H7 (cell line): ENCODE data around the gene MYO3A. TPM values are rescaled to one million over a fixed set of nuclear protein-coding genes. Genes with fewer than 3 reads are reported as not detected.
A peak's percentile ranks its signal among the peaks of the same experiment; 100 is the strongest.

Experiments
- DNase-seq: peaks from one replicate; pipeline ENCODE4 v3.0.0; 2012
- H3K27me3 ChIP-seq: 2 replicates; pipeline ENCODE4 v1.6.0; 2011; ENCODE audit warnings: mild to moderate bottlenecking, low read length; ENCODE audit not compliant: control insufficient read depth, insufficient read depth
- H3K36me3 ChIP-seq: replicated peaks from 2 replicates; pipeline ENCODE4 v1.5.1; 2011; ENCODE audit warnings: low read length; ENCODE audit not compliant: control insufficient read depth, insufficient read depth
- H3K4me3 ChIP-seq: 2 replicates; pipeline ENCODE4 v1.5.1; 2011; ENCODE audit warnings: low read depth, mild to moderate bottlenecking, control low read depth, low read length, moderate library complexity; ENCODE audit not compliant: insufficient read depth
- total RNA-seq: library from RNA; depleted of rRNA; stranded (reverse); fragments of >200 nt; shearing (Covaris generic); gene quantifications from 2 replicates; pipeline ENCODE4 v1.2.3, GENCODE V29; 2014

The MYO3A gene
- total RNA-seq, 1 experiment from 2014 or later = 4.9 TPM

DNA sequence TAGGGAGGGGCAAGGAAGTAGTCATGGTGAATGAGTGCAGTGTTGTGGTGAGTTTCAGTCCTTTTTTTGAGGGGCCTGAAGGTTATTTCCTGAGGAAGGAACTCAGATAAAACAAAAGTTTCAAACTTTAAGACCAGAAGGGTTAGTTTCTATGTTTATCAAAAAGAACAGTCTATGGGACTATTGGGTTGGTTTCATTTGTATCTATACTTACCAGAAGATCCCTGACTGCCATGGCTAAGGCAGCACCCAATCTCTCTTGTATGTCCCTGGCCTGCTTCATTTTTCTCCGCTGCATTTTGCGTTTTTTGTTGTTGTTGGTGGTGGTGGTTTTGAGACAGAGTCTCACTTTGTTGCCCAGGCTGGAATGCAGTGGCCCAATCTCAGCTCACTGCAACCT, 263.2 kb downstream of the MYO3A start:
- DNase-seq = no peak
- no peaks in the 10 kb centered on the region for H3K27me3 ChIP-seq
- no peak overlapping the region for H3K4me3 ChIP-seq
- H3K36me3 ChIP-seq = no peaks in the 10 kb centered on the region

DNA sequence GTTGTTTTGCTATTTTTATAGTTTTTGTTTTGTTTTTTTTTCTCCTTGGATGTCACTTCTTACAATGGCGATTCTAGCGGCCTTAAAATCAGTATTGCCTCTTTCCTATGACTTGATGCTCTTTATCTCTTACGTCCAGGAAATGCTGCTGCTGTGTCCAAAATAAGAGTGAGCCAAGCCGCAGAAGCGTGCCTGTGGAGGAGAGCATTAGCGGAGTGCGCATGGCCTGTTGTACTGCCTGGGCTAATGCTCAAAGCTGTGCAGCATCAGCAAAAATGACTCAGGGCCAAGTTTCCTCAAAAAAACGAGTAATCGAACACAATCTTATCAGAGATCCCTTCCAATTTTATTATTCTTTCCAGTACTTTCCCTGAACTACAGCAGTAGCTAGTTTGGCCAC, 264.1 kb downstream of the MYO3A start:
- no peaks in the 10 kb centered on the region for H3K27me3 ChIP-seq
- DNase-seq = no peak
- H3K36me3 ChIP-seq = no peaks in the 10 kb centered on the region
- no peak overlapping the region for H3K4me3 ChIP-seq

DNA sequence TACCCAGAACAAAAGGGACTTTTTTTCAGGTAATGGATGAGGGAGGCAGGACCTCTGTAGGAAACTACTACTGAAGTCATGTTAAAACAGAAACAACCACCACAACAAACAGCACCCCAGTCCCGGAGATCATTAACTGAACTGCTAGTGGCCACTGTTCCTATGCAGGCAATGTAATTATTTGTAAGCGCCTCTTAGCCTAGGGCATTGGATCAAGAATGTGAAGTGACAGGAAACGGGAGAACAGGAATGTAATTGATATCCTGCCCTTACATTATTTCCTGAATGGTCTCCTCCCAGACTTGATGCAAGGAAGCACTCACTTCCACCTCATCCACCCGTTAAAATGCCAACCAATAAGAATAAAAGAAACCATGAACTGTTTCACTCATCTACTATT, 265.8 kb downstream of the MYO3A start:
- H3K4me3 ChIP-seq = no peak overlapping the region
- H3K36me3 ChIP-seq = no peaks in the 10 kb centered on the region
- H3K27me3 ChIP-seq = no peaks in the 10 kb centered on the region
- no peak for DNase-seq

DNA sequence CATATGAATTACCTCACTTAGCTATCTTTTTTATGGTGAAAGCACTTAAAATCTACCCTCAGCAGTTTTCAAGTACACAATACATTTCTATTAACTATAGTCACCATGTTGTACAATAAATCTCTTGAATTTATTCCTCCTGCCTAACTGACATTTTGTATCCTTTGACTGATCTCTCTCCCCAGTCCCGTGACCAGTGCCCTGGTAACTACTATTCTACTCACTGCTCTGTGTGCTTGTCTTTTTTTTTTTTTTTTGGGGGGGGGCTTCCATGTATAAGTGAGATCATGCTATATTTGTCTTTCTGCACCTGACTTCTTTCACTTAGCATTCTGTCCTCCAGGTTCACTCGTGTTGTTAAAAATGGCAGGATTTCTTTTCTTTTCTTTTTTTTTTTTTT, 271.2 kb downstream of the MYO3A start:
- Histone ChIP-seq H3K4me3 (no peak overlapping the region), H3K36me3 (no peaks in the 10 kb centered on the region), H3K27me3 (peaks cover 5% of the 10 kb centered on the region; the same call in 1 of the 2 replicates)
- DNase-seq = no peak

DNA sequence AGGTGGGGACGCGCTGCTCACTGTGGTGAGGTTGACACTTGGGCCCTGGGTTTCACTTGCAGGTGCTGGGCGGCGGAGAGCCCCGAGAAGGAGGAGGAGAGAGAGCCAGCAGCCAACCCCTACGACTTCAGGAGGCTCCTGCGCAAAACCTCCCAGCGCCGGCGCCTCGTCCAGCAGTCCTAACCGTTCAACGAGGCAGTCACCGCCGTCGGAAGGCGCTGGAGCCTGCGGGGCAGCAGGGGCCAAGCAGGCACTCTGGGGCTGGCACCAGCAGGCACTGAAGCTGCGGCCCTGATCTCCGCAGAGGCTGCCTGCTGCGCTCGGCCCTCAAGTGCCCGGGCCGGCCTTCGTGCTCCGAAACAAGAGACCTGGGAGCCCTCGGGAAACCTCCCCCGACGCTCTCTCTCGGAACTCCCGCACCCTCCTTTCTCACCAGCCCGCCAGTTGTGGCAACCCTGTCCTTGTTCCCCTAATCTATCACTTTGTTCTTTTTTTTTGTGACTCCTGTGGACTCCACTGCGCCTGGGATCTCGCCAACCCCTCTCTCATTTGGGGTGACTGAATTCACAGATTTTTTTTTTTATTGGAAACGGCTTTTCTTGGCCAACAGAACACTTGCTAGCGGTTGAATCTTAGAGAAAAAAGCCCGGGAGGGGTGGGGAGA, 277.9 kb downstream of the MYO3A start:
- DNase-seq = peak; percentile 70
- Histone ChIP-seq H3K27me3 (peaks cover 66% of the 10 kb centered on the region), H3K4me3 (peak overlapping the region; percentile 19; the same call in 1 of the 2 replicates), H3K36me3 (no peaks in the 10 kb centered on the region)

DNA sequence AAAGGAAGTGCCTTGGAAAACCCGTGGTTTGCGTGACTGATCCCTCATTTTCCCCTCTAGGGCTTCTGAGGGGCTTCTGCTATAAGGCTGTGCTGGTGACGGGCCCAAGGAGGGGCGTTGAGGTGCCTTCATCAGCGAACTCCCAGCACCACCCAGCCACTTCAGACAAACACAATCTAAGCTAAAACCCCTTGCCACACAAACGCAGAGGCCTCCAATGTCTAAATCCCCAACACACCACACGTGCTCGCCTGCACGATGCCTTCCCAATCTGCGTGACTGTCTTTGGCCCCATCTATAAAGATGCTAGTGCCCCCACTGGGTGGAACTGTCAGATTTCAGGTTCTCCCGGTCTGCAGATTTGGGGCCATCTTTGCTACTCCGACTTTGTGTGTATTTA, 278.5 kb downstream of the MYO3A start:
- no peaks in the 10 kb centered on the region for H3K36me3 ChIP-seq
- peaks cover 72% of the 10 kb centered on the region for H3K27me3 ChIP-seq
- DNase-seq = peak; percentile 26
- no peak overlapping the region for H3K4me3 ChIP-seq

DNA sequence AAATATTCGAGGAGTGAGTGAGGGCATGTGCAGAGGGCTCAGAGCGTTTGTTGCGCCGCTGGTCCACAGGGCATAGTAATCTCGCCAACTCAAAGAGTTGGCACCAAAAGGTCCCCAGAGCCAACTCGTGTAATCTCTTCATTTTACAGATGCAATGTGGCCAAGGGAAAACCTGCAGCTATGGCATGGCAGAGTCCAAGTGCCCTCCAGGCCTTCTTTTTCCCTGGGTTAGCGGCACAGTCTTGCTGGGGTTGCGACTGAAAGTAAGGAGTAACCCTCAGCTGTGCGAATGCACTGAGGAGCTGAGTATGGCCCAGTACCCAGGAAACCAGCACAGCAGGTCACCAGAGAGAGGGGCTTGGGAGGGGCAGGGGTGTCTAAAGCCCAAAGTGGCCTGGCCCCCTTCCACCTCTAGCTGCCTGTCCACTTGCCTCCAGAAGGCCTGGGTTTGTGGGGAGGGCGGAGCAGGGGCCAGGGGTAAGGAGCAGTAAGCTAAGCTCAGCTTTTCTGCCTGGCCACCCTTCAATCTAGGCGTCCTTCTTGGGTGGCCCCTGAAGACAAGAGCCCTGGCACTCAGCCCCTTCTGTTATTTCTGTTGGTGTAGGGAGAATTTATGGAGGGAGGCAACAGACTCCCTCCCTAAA, 279.2 kb downstream of the MYO3A start:
- H3K36me3 ChIP-seq = no peaks in the 10 kb centered on the region
- peak; percentile 55 for DNase-seq
- no peak overlapping the region for H3K4me3 ChIP-seq
- peaks cover 80% of the 10 kb centered on the region for H3K27me3 ChIP-seq

DNA sequence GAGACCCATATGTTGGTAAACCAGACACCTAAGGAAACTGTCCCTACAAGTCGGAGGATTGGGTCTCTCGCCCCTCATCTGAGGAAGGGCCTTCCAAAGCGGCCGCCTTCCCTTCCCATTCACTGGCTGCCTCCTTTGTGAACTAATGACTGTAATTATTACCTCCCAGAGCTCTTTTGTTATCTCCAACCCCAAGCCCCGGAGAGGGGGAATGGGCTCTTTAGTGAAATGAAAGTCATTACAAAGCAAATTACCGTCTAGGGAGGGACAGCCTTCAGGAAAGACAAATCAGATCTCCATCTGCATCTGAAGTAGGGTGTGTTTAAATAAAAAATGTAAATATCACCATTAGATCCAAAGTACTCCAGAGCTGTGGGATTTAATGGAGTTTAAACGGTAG, 280.0 kb downstream of the MYO3A start:
- H3K4me3 ChIP-seq = no peak overlapping the region
- no peaks in the 10 kb centered on the region for H3K36me3 ChIP-seq
- DNase-seq = peak; percentile 73
- peaks cover 87% of the 10 kb centered on the region for H3K27me3 ChIP-seq

DNA sequence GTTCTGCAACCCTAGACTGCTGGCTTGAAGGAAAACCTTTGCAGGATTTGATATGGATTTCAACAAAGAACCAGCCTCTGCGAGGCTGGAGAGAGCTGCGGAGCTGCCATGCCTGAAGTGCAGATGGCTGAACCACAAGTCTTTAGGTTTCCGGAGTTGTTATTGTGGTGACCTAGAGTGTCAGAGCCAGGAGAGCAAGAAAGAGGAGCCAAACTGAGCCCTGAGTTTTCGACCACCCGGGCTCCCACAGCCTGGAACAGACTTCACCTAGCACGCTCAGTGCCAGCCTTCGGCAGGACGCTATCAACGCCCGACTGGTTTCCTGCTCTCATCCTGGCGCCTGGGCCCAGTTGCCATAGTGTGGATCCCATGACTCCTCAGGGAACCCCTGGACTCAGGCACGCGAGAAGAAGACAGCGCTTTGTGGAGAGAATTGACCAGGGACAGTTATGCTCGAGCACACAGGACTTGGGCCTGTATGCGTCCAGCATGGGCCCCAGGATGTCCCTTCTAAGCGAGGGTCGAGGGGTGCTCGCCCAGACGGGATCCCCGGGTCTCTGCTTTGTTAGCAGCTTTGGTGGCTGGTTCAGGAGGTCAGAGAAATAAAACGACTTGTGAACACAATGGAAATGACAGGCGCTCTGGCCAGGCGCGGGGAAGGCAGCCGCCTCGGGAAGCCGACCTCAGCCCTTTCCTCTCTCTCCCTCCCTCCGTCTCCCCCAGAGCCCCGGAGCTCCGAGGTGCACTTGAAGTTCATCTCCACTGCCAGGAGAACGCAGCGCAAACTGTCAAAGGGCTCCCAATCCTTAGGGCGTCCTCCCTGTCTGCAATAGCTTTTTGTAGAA, 280.7 kb downstream of the MYO3A start:
- Histone ChIP-seq H3K4me3 (peak overlapping the region; percentile 51), H3K36me3 (no peaks in the 10 kb centered on the region), H3K27me3 (peaks cover 93% of the 10 kb centered on the region)
- peak; percentile 63 for DNase-seq

DNA sequence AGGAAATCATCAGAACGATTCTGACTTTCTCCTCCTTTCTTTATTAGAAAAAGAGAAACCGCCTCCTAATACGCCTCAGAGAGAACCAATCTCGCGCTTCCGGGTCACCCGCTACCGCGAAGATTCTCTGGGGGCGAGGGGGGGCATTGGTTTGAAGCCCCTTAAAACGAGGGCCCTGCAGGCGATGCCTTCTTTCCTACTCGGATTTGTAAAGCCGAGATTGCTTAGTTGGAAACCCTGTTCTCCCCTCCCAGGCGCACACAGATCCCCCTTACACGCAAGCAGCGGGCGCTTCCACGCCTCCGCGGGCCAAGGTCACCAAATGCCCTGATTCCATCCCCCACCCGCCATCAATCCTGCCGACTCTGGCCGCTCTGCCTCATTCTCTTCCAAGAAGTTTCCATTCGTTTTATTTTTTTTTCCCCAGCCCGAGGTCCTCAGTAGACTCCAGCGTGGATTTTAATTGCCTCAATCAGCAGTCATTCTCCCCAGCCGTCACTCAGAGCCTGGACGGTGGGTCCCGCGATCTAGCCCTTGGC, 281.4 kb downstream of the MYO3A start:
- no peaks in the 10 kb centered on the region for H3K36me3 ChIP-seq
- H3K27me3 ChIP-seq = peaks cover 90% of the 10 kb centered on the region
- H3K4me3 ChIP-seq = peak overlapping the region; percentile 51
- no peak for DNase-seq

DNA sequence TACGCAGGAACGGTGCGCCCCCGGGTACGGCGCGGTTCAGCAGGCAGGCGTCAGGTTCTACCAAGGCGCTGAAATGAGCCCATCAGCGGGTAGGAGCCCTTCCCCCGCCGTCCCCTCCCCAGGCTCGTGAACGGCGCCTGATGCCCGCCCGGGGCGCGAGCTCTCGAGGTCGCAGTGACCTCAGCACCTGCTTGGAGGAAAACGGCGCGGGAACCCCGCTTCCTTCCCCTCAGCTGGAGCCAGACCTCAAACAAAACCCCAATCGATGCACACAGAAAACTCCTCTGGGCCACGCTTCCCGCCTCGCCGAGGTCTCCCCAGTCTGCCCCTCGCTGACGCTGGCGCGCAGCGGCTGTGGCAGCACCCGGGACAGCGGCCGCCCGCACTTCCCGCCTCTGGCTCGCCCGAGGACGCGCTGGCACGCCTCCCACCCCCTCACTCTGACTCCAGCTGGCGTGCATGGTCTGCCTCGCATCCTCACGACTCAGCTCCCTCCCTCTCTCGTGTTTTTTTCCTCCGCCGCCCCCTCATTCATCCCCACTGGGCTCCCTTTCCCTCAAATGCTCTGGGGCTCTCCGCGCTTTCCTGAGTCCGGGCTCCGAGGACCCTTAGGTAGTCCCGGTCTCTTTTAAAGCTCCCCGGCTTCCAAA, 282.0 kb downstream of the MYO3A start:
- no peaks in the 10 kb centered on the region for H3K36me3 ChIP-seq
- DNase-seq = peak; percentile 93
- peak overlapping the region; percentile 51 for H3K4me3 ChIP-seq
- peaks cover 84% of the 10 kb centered on the region for H3K27me3 ChIP-seq

DNA sequence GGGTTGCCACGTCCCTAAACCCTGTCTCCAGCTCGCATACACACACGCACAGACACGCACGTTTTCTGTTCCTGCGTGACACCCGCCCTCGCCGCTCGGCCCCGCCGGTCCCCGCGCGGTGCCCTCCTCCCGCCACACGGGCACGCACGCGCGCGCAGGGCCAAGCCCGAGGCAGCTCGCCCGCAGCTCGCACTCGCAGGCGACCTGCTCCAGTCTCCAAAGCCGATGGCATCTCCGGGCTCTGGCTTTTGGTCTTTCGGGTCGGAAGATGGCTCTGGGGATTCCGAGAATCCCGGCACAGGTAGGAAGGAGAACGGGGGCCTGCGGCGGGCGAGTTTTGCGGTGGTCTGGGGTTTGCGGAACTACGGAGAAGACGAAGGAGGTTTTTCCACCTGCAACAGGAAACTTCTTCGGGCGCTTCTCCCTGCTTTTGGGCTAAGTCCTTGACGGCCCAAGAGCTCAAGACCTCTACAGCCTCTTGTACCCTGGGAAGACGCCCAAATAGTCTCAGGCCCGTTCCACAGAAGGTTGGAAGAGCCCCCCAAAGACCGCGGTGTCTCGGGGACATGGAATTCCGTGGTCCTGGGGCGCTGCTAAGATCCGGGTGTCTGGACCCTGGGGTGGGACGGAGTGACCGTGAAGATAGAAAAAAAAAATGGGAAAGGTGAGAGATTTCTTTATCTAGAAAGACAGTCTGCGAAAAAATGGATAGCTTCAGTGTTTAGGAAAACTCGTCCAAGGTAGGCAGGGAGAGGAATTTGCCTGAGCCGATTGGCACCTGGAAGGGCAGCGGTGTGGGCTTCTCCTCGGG, 282.8 kb downstream of the MYO3A start, which contains the start of gene GAD2:
TSS of gene GAD2 (plus strand) at position 190 of the 811 bp plus-strand sequence. CDS start at position 226, 36 bp downstream.
- DNase-seq = peak; percentile 62
- Histone ChIP-seq H3K4me3 (peak within 1 kb of the TSS; percentile 51), H3K36me3 (no peaks in the 10 kb centered on the region), H3K27me3 (peaks cover 82% of the 10 kb centered on the region)

DNA sequence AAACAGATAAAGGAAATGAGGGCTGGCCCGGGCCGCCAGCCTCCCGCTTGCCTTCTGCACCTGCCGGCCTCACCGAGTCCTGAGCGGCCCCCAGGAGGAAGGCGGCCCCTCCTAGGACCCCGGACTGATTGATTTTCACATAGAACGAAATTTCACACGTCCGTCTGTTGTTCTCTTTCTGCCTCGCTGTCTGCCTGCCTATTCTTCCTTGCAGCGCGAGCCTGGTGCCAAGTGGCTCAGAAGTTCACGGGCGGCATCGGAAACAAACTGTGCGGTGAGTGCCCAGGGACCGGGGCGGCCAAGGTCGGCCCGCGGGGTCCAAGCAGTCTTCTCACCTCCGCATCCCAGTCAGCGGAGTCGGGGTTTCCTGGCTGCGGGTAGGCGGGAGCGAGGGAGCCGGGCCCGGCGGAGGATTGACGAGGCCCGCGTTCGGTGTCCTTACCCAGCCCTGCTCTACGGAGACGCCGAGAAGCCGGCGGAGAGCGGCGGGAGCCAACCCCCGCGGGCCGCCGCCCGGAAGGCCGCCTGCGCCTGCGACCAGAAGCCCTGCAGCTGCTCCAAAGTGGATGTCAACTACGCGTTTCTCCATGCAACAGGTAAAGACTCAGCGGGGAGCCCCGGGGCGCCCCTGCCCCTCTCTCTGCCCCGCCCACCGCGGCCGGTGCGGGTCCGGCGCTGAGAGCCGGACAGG, 283.5 kb downstream of the MYO3A start:
- peaks cover 76% of the 10 kb centered on the region for H3K27me3 ChIP-seq
- DNase-seq = peak; percentile 88
- H3K36me3 ChIP-seq = no peaks in the 10 kb centered on the region
- peak overlapping the region; percentile 51 for H3K4me3 ChIP-seq
